Right atrium auricular region (tissue), 2 donors: Measurements from ENCODE around the gene CC2D1A. TPM values are rescaled to one million over a fixed set of nuclear protein-coding genes. Genes with fewer than 3 reads are reported as not detected.

Experiments
- DNase-seq: peaks from one replicate; pipeline ENCODE4 v3.0.0-alpha.2; 2019; ENCODE audit warnings: low spot score
- H3K27ac ChIP-seq, 2 donors: fragments of 200-600 bp; sonication (generic); 1 replicate in 1 of 2; 2 replicates in 1 of 2; pipeline ENCODE4 v1.5.1; 2016 to 2019
- H3K27me3 ChIP-seq, 2 donors: fragments of 200-600 bp; sonication (generic); one replicate each; pipeline versions ENCODE4 v1.5.1 to v1.6.0; 2017 to 2019
- H3K36me3 ChIP-seq: fragments of 200-600 bp; sonication (generic); one replicate; pipeline ENCODE4 v1.5.1; 2016
- H3K4me1 ChIP-seq, 2 donors: fragments of 200-600 bp; sonication (generic); one replicate each; pipeline versions ENCODE4 v1.5.1 to v1.6.0; 2017 to 2019
- H3K4me3 ChIP-seq, 2 donors: fragments of 200-600 bp; sonication (generic); 1 replicate in 1 of 2; 2 replicates in 1 of 2; pipeline ENCODE4 v1.5.1; 2017 to 2019; ENCODE audit warnings: mild to moderate bottlenecking in 1 of 2, moderate library complexity in 1 of 2
- H3K9me3 ChIP-seq, 2 donors: fragments of 200-600 bp; sonication (generic); one replicate each; pipeline ENCODE4 v1.5.1; 2019
- CTCF ChIP-seq, 2 donors: fragments of 200-600 bp; sonication (generic); IDR thresholded peaks; one replicate each; pipeline ENCODE4 v1.5.1; 2019; ENCODE audit warnings: antibody characterized with exemption in 2 of 2
- total RNA-seq, 2 donors: library from RNA; depleted of rRNA; stranded (reverse); fragments of >200 nt; gene quantifications; one replicate each; pipeline ENCODE4 v1.1.0, GENCODE V29; 2016

Gene CC2D1A
- total RNA-seq, 2 donors from 2014 or later = 16.1 to 22.6 TPM

GRCh38 chr19:13899912-13900584 lies 6.0 kb upstream of the CC2D1A start:
- no peaks in the 10 kb centered on the region for H3K4me1 ChIP-seq
- no peaks in the 10 kb centered on the region for H3K27me3 ChIP-seq
- H3K9me3 ChIP-seq = no peaks in the 10 kb centered on the region
- H3K27ac ChIP-seq = no peak overlapping the region
- no peak for TF ChIP-seq CTCF (IDR thresholded peaks at IDR 0.05)
- no peak overlapping the region for H3K4me3 ChIP-seq
- DNase-seq = no peak
- H3K36me3 ChIP-seq = no peaks in the 10 kb centered on the region

GRCh38 chr19:13902993-13903555 lies 2.9 kb upstream of the CC2D1A start:
- H3K4me3 ChIP-seq = no peak overlapping the region
- DNase-seq = no peak
- no peaks in the 10 kb centered on the region for H3K27me3 ChIP-seq
- H3K36me3 ChIP-seq = no peaks in the 10 kb centered on the region
- peak in 1 of 2 donors; percentile 42 for TF ChIP-seq CTCF (IDR thresholded peaks at IDR 0.05)
- no peak overlapping the region for H3K27ac ChIP-seq
- H3K4me1 ChIP-seq = peaks cover 0 to 18% of the 10 kb centered on the region in 2 donors
- H3K9me3 ChIP-seq = no peaks in the 10 kb centered on the region

- DNase-seq = no peak
- peak overlapping the region in 1 of 2 donors; percentile 66 for H3K27ac ChIP-seq
Observed at GRCh38 chr19:13906521-13906904, 512 bp downstream of the CC2D1A start.

GRCh38 chr19:13906910-13907309 lies 909 bp downstream of the CC2D1A start:
- peaks cover 10% of the 10 kb centered on the region for H3K36me3 ChIP-seq
- no peaks in the 10 kb centered on the region for H3K27me3 ChIP-seq
- H3K4me3 ChIP-seq = peak overlapping the region; percentile 78 to 79
- peaks cover 0 to 18% of the 10 kb centered on the region in 2 donors for H3K4me1 ChIP-seq
- no peak for DNase-seq
- no peaks in the 10 kb centered on the region for H3K9me3 ChIP-seq
- no peak overlapping the region for H3K27ac ChIP-seq
- no peak for TF ChIP-seq CTCF (IDR thresholded peaks at IDR 0.05)

More at GRCh38 chr19:13906521-13906904, 512 bp downstream of the CC2D1A start:
- peaks cover 0 to 18% of the 10 kb centered on the region in 2 donors for H3K4me1 ChIP-seq
- peak overlapping the region; percentile 78 to 79 for H3K4me3 ChIP-seq
- peaks cover 9% of the 10 kb centered on the region for H3K36me3 ChIP-seq
- no peaks in the 10 kb centered on the region for H3K27me3 ChIP-seq
- H3K9me3 ChIP-seq = no peaks in the 10 kb centered on the region
- no peak for TF ChIP-seq CTCF (IDR thresholded peaks at IDR 0.05)

- Histone ChIP-seq H3K4me3 (no peak overlapping the region), H3K4me1 (peaks cover 0 to 18% of the 10 kb centered on the region in 2 donors), H3K36me3 (peaks cover 27% of the 10 kb centered on the region), H3K27me3 (no peaks in the 10 kb centered on the region), H3K9me3 (no peaks in the 10 kb centered on the region), H3K27ac (no peak overlapping the region)
- no peak for DNase-seq
- no peak for TF ChIP-seq CTCF (IDR thresholded peaks at IDR 0.05)
Observed at GRCh38 chr19:13908674-13909073, 2.7 kb downstream of the CC2D1A start.
